ENCODE measurements around the gene LYRM4.

The LYRM4 gene

DNA sequence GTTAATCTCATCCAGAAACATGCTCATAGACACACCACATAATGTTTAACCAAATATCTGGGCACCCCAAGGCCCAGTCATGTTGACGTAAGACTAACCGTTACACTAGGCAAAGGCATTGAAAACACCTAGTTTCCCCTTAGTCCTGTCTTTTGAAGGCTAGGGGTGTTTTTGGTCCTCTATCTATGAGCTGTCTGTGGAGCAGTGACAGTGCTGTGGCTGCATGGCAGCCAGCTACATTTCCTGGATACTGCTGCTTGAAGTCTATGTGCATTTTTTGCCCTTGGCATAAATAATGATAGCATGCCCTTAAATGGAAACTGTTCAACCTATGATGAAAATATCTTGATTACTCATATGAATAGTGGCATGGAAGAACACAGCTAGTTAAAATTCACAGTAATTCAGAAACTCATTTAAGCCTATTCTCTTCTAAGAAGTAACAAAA lies 19.2 kb upstream of the LYRM4 start:
- no peak for DNase-seq

DNA sequence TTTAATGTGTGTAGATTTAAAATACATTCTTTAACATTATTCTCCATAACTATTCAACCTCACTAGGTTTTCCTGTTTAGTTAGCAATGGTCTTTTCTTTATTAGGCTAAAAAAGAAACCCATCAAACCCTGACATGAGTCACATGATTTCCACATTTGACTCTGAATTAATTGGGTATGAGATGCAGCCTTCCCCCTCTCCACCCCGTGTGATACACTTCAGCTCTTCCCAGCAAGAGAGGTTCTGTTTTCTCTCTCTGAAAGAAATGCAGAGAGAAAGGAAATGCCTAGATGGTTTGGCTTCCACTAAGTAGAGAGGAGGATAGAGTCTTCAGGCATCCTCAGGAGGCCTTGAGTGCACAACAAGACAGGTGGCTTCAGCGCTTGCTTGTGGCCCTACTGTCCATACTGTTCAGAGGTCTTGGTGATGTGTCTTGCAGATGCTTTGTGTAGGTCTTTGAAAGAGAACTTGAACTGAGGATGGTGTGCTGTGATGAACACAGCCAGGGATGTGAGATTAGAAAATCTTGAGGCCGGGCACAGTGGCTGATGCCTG lies 17.9 kb upstream of the LYRM4 start:
- no peak for DNase-seq

DNA sequence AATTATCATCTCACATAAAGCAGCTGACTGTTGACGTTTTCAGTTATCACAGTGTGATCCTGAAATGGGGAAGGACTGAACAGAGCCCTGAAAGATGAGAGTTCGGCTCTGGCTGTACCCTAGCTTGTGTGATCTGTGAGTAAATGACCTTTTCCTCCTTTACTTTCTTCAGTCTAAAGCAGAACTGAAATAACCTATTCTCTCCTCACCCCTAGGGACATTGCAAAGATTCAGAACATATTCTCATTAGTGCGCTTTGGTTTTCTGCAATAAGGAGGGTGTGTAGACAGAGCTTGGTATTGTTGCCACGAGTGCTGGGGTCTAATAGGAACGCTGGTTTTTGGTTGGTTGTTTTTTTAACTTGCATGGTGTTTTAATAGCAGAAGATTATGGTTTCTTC lies 17.3 kb upstream of the LYRM4 start:
- no peak for DNase-seq

DNA sequence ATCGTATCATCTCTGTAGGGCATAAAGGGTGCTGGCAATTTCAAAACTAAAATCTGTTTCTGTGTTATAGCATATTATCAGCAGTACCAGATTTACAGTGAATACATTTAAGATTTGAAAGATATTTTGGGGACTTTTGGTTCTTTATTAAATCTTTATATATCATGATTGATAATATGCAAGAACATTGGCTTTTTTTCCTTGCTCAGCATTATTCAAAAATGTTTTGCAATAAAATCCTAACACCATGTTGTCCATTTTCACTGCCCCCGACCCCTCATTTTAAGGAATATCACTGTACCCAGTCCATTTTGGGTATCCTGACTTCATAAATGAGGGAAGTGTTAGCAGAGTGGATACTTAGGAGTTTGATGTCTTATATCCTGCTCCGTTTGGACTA lies 16.8 kb upstream of the LYRM4 start:
- DNase-seq = no peak

DNA sequence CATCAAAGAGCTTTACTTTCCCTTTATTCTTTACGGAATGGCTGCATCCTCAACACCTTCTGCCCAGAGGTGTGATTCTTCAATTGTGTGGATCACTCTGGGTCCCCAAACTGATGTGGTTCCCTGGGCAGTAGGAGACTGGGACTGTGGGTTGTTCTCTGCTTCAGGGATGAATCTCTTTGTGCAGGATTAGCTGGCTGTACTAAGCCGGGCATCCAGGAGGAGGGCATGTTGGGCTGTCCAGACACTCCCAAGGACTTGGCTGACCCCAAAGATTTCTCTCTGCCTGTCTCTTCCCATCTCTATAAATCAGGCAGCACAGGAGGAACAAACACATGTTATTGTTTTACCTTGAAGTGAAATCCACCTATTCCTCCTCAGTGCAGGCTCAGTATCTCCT lies 15.8 kb upstream of the LYRM4 start:
- DNase-seq = no peak

DNA sequence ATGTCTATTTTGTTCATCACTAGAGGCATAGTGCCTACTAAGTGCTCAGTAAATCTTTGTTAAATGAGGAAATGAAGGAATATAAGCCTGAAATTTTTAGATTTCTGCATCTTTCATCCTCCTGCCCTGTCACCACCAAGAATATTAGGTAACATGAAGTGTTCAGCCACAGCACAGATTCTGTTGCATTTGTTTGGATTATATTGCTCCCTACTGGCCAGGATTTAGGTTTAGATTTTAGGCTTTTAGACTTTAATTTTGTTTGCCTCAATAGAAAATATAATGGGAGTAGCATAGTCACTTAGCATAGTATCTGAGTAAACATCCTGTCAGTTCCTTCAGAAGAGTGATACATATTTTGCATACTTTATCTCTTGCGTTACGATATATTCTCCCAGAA lies 14.7 kb upstream of the LYRM4 start:
- DNase-seq = no peak

DNA sequence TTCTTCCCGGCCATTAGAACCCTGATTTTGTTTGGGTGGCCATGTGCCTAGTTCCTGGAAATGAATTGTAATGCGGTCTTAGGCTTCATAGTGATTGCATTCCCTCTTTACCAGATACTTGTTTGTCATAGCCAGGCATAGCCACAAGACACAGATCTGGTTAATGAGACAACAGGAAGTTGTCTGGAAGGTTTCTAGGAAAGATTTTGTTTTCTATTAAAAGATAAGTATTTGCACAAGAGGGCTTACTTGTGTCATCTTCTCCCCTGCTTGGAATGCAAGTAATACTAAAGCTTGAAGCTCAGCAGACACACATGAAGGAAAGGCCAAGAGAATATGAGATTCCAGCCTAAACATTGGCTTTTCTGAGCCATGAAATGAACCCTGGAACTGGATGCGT lies 13.5 kb upstream of the LYRM4 start:
- no peak for DNase-seq

DNA sequence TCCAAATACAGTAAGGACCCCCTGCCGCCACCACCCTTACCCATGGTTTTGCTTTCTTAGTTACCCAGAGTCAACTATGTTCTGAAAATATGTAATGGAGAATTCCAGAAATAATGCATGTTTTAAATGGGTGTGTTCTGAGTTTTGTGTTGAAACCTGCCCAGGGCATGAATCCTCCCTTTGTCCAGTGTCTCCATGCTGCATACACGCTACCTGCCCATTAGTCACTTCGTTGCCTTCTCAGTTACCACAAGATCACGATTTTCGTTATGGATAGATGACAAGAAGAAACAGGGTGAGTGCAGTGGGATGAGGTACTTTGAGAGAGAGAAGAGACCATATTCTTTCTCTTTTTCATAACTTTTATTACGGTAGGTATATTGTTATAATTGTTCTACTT lies 11.2 kb upstream of the LYRM4 start:
- no peak for DNase-seq

DNA sequence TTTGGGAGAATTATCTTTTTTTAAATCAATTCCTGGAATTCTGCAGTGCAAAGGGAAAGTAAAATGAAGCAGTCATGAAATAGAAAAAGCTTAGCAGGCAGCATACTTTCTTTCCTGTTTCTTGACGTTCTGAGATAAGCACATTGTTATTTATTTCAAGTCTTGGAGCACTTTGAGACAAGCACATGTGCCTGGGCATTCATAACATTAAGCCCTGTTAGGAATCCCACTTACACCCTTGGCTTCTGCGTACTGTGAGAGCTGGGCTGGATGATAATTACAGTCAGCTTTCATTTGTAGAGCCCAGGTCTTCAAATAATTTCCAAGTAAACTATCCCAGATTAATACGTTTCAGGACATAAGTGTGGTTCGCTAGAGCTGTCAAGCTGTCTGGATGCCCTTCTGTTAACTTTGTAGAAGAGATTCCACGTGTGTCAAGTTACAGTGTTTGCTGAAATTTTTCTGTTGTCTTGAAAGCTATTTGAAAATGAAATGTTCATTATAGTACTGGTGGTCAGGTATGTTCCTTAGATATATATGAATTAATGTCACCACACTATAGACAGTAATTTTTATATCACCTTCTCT lies 9.4 kb upstream of the LYRM4 start:
- no peak for DNase-seq

DNA sequence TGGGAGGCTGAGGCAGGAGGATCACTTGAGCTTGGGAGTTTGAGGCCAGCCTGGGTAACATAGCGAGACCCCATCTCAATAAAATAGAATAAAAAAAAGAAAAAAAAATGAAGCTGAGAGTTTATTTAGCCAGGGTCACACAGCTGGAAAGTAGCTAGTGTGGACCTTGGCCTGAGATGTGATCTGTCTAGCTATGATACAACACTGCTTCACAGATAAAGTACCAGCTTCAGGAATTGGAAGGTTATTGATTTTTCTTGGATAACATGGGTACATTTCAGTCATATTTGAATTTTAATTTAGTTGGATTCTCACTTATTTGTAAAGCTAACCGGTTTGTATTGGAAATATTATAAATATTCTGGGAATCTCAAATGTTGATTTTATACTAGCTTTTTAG lies 5.7 kb upstream of the LYRM4 start:
- DNase-seq = no peak

DNA sequence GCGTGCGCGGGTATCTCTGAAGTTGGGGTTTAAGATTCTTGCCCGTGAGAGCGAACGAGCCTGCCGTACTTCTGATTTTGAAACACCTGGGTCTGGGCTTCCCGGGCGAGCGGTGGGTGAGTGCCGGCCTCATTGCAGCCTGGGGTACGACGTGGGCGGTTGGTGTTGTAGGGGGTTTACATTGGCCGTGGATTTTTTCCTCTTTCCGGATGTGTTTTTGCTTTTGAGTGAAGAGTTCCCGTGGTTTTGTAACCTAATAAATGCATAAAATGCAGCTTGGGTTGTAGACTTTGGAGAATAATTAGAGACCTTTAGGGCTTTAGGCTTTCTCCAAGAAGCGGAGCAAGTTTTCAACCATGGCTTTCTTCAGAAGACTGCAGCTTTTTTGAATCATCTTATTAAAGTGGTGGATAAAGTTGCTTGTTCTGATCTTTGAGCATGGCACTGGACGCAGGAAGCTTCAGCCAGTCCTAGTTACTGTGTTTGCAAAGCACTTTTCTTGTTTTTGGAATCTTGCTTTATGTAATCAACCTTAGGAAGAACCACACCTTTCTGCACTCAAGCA lies 877 bp upstream of the LYRM4 start:
- DNase-seq = no peak

DNA sequence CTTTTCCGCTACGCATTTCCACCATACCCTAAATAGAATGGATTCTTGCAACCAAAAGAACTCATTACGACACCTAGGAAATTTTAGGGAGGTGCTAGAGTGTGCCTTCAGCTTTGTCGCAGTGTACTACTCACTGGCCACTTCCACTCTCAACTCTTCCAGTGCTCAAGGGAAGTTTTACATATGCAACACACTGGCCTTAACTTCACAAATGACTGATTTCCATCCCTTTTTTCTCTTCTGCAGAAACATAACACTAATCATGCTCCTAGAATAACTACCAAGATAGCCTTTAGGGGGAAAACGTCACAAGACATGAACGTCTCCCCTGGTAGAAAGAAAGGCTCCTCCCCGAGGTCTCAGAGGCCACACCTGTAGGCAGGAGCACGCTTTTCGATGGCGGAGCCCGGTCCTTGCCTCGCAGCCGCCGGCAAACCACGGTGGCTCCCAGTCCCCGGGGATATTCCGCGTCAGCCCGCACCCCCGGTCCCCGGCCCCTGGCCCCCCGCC lies 584 bp downstream of the LYRM4 start:
- no peak for DNase-seq

DNA sequence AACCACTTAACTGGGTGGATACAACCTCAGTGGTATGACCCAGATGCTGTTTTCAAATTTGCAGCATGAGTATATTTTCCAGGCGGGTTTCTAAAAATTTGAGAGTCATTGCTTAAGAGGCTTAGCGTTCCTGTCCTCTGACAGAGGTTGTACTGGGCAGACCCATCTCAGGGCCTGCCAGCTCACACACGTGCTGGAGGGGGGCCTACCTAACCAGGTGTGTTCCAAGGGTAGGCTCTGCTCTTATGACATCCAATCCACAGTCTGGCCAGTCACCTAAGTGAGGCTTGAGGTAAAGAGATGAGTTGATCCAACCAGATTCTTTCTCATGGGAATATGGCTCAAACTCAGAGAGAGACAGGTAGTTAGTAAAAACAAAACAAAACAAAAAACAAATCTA lies 1.3 kb downstream of the LYRM4 start:
- no peak for DNase-seq

DNA sequence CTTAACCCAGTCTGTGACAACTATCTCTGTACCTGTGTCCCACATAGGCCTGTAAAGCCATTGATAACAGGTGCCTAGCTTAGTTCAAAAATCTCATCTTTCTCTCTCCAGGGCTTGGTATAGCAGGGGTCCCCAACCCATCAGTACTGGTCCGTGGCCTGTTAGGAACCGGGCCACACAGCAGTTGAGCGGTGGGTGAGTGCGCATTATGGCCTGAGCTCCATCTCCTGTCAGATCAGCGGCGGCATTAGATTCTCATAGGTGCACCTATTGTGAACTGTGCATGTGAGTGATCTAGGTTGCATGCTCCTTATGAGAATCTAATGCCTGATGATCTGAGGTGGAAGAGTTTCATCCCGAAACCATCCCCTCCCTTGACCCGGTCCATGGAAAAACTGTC lies 3.4 kb downstream of the LYRM4 start:
- no peak for DNase-seq

DNA sequence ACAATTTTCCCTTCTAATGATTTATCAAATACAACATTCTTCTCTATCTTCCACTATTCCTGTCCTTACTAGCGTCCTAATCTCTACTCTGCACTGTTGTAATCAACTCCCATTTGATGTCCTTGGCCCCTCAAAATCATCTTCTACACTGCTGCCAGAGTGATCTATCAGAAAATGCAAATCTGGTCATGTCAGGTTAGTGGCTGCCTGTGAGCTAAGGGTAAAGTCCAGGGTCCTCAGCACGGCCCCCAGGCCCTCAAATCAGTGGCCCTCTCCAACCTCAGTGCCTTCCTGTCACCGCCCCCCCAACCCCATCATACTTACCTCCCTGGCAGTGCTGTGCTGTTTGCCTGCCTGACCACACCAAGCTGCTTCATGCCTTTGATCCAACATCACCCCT lies 3.8 kb downstream of the LYRM4 start:
- DNase-seq = no peak

DNA sequence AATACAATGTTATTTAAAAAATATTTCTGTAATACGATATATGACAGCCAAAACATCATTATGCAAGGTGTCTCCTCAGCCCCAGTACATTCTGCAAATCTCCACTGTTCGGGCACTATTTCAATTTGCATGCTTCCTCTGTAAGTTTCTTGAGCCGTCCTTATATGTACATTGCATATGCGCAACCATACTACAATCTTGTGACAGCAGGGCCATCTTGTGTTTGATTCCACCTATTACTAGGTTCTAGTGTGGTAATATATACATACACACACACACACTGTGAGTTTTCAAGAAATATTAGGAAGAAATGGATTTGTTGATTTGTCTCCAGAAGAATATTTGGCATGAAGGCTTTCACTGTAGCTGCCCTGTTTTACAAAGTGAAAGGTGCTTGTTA lies 9.8 kb downstream of the LYRM4 start:
- DNase-seq = no peak

DNA sequence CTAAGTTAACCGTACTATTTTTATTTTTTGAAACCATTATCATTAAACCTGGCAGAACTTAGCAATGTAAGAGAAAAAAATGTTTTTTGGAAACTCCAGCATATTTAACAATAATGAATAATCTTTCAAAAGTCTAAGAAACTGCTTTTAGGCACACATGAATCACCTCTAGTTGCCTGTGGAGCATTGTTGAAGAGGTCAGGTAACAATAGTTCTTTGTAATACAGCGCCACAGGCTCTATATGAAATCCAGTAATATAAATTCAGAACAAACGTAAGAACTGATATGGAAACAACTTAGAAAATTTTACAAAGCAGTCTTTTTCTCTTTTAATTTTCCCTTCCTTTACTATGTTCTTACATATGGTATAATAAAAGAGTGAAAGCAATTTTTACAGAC lies 10.3 kb downstream of the LYRM4 start:
- DNase-seq = no peak

DNA sequence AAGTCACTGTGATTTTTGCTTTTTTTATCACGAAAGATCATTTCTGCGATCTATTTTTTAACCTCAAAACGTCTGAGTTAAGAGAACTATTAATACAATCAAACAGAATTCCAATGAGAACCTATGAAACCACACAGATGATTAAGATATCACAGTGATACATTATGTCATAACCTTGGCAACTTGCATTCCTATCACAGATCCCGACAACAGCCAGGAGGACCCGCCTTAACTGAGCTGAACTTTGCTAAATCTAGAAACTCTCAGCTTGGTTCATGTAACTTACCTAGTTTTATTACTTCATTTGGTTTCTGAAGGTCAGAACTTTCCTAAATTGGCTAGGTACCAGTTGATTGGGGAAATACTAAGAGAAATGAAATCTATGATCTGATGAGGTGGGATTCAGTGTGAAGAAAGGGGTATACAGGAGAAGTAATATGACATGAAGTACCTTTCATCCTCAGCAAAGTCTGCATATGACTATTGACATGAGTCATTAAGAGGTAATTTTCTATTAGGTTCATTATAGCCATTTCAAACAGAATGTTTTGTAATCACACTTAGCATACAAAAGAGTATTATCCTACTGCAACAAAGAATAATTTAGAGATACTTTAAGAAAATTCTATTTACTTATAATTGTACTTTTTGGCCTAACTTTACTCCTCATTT lies 11.2 kb downstream of the LYRM4 start:
- no peak for DNase-seq

DNA sequence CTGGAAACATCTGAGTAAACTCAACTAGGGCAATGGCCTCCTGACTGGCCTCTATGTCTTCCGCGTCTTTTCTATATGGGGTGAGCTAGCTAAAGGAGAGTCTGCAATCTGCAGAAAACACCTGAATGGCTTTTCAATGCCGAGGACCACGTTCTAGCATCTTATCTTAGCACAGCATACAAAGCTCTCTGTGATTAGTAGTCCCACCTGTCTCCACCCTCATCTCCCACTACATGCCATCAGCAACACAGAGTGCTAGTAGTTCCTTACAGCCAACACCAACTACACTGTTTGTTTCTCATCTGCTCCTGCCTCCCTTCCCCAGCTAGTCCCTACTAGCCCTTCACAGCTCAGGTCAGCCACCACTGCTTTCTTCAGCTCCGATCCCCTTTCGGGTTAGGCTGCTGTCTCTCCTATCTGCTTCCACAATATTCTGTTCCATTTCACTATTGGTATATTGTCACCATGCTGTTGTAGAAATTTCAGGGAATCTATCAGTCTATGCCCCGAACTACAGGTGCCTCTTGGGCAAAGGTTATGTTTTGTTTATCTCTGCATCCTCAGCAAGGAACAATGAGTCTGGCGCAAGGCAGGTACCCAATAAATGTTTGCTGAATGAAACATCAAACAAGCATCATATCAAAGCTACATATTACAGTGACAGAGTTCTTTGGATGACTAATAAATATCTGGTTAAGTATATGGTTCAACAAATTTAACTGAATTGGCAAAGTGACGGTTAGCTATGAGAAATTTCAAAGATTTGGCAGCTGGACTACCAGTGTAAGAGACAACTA lies 12.2 kb downstream of the LYRM4 start:
- DNase-seq = no peak

DNA sequence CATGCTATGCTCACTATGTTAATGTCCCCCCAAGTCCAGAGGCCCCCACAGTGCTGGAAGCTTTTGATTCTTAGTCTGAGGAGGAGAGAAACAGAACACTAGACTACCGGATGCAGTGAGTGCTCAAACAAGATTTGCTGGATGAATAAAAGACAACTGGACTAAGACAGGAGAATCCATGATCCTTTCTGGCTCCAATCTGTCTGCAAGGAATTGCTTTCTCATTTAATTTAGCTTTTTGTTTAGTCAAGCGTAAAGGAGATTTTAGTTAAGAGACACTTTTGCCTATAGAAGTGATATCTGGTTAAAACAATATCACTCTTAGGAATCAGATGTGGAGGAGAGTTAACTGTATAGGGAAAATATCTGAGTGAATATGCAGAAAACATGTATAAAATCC lies 13.5 kb downstream of the LYRM4 start:
- no peak for DNase-seq

DNA sequence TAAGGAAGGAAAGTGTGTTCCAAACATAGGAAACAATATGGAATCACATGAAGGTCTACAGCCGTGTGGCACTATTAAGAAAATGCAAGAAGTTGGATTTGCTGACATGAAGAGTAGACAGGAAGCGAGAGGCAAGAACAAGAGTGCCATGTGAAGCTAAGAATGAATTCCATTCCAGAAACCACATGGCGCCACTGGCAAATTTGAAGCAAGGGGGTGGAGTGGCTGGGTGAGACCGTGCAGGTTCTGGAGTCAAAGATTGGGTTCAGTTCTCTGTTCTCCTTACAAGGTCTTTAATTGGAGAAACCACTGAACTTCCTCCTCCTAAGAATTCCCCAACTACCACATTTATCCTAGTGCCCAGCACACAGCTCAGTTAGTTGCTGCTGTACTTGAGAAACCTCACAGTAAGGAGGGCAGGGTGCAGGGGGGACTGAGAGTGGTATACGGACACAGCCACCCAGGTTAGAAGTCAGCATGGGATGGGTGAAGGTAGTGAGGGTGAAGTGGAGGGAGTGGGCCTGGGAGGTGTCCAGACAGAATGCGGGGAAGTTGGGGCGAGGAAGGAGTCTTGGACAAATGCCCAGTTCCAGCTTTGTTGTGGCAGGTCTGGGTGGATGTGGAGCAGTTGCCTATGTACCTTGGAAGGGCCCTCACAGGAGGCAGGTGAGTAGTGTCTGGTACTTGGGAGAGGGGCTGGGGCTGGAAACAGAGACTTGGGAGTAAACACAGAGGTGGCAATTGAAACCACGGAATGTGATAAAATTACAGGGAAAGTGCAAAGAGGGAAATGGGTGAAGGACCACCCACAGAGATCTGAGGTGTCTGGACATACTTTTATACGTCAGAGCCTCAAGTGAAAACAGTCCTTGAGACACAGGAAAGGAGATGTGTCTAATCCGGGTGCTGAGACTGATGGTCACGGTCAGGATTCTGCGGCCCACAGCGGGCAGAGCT lies 14.3 kb downstream of the LYRM4 start:
- DNase-seq = no peak

DNA sequence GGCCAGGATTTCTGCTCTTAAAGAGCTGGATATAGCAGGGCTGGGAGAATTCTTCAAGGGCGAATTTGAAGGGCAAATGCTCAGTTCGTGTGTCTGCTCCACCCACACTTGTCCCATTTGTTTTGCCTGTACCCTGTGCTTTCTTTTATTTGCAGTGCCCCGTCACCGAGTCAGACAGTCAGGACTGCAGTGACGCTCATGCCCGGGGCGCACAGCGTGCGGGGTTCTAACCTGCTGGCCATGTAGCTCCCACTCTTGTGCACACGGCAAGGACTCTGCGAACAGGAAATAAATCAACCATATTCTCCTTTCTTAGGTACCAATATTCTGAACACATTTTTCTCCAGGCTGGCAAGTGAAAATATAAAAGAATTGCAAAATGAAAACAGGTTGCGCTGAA lies 17.7 kb downstream of the LYRM4 start:
- no peak for DNase-seq

Data from right forelimb (tissue), 1 donor.